GM21528 (cell line): ENCODE results near the gene FCHSD1.
"Not testable (repeated sequence)": the region's sequence is repeated elsewhere in the genome, so short reads cannot be mapped to it uniquely, and the experiment has no call there.

Experiments used
- ATAC-seq: cut with Tn5 transposase; IDR thresholded peaks from one replicate; pipeline ENCODE4 v1.9.1; 2021; ENCODE audit warnings: mild to moderate bottlenecking, moderate library complexity; ENCODE audit not compliant: unreplicated experiment, low FRiP score

The FCHSD1 gene

GRCh38 chr5:141618804-141619554 lies 32.2 kb downstream of the FCHSD1 start, which contains the start of gene DIAPH1:
DIAPH1 (minus strand) TSS chr5:141619000; CDS start chr5:141618914, 86 bp downstream.
- ATAC-seq, result peak; percentile 86

- ATAC-seq, result peak; percentile 31
These were observed 33.0 kb downstream of the FCHSD1 start for GRCh38 chr5:141618030-141618803.

- no peak for ATAC-seq
These were observed 33.6 kb downstream of the FCHSD1 start for GRCh38 chr5:141617682-141618029.

GRCh38 chr5:141617128-141617527 lies 34.1 kb downstream of the FCHSD1 start:
- no peak for ATAC-seq

DNA sequence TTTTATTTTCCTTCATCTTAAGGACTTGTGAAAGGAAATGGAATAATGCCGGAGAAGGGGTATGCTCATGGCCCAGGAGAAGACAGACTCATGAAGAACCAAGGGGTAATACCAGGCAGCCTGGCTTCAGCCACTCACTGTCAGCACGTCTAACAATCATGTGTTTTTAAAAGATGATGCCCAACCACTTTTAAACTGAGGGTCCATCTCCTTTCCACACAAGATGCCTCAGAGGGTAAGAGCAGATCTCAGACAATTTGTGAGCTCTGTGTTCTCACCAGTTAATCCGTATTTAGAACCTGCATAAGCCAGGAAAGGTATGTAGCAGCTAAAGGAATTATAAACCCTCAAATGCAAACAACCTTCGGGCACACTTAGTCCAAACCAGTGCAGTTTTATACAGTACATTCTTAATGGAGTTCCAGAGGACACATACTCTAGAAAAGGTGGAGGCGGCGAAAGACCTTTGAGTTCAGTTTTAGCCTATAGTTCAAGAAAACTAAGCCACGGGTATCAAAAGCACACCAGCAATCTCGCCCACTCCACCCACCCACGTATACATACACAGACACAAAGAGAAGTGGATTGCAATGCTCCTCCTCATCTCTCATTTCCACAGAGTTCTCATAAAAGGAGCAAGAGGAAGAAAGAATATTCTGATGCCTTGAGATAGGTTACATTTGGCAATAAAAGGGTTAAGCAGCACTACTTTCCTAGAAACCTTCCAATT lies 35.1 kb downstream of the FCHSD1 start:
- no peak for ATAC-seq

- no peak for ATAC-seq
These were observed 37.9 kb downstream of the FCHSD1 start for GRCh38 chr5:141613344-141613743.

- no peak for ATAC-seq
These were observed 39.9 kb downstream of the FCHSD1 start for GRCh38 chr5:141611289-141611688.

- ATAC-seq, result not testable (repeated sequence)
These were observed 41.3 kb downstream of the FCHSD1 start for GRCh38 chr5:141609921-141610320.

DNA sequence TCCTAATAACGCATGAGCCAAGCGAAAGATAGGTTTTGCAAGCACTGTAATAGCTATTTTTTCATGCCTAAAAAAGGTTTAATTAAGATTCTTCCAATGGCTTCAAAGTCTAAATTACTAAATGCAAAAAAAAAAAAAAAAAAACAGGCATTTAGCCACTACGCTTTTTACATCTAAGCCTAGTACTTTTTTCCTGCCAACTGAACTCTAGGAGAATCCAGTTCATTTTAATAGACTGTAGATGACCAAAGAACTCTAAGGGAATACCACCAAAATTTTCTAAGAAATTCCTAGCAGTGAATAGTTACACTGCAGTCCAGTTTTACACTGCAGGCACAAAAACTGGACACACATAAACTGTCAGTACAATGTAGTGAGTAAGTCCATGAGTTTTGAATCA lies 42.2 kb downstream of the FCHSD1 start:
- no peak for ATAC-seq

DNA sequence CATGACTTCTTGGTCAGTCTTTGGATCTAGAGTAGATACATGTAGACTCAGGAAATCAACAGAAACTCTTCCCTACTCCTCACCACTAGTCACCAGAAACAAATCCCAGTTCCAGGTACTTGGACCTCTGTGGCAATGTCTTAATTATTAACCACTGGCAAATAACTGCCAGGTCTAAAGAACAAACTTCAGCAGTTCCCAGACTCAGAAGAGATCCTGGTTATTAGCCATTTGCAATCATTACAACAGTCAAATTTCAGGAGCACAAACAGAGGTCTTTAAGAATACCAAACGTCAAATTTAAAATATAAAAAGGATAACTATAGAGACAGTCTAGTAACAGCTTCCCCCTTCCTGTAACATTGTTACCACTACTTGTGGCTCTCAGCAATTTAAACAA lies 42.7 kb downstream of the FCHSD1 start:
- ATAC-seq, result no peak

DNA sequence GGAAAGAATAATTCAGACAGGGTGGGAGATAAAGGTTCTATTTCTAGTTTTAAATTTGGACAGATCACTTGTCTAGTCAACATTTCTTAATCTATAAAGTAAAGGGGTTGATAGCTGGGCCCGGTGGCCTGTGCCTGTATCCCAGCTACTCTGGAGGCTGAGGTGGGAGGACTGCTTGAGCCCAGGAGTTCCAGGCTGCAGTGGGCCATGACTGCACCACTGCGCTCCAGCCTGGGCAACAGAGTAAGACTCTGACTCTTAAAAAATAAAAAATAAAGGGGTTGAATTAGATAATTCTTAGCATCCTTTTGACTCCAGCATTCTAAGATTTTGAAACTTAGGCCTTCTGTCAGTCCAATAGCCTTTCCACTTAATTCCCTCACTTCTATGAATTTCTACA lies 43.2 kb downstream of the FCHSD1 start:
- ATAC-seq, result no peak

GRCh38 chr5:141605523-141606277 lies 45.5 kb downstream of the FCHSD1 start:
- peak; percentile 97 for ATAC-seq

DNA sequence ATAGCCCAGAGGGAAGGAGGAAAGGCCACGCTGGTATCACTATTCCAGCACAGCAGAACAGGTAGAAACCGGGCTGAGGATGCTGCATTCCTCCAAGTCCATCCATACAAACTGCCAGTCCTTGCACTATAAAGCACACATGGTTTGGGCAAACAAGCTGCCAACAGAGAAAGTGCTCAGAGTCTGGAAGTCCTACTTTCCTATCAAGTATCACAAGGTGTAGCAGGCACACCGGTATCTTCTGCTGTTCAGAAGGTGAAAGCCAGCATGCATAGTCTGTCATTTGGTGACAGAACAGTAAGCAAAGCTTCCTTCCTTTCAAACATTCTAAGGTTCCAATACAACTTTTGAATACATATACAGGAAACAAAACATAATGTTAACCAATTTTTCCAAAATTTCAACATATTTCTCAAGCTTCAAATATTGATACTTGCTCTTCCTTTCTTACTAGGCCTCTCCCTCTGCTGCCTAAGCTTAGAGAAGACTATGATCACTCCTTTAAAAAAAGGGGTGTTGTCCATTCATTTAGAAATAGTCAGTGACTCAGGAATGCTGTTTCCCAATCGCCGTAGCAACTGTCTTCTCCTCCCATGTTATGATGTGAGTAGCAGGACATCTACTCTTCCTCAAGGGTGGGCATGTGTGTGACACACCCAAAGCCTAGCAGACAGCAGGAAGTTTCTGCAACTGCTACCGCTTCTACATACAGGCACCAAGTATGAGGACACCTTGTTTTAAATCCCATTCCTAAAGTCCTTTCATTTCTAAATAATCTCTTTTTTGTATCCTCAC lies 47.1 kb downstream of the FCHSD1 start:
- no peak for ATAC-seq

DNA sequence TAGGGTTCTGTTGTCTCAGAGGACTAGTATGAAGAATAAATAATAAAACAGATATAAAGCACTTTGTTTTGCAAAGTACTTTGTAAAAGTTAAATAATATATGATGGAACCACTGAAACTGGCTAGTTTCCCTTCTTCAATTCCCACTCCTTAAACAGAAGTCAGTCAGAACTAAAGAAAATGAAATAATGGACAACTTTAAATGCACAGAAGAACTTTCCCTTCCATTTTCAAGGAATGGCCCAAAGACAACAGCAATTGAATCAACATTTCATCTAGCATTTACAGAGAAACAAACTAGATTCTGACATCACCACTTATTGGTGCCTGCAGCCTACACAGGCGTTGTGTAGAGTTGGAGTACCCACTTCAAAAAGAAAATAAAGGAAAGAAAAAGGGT lies 48.6 kb downstream of the FCHSD1 start:
- no peak for ATAC-seq

DNA sequence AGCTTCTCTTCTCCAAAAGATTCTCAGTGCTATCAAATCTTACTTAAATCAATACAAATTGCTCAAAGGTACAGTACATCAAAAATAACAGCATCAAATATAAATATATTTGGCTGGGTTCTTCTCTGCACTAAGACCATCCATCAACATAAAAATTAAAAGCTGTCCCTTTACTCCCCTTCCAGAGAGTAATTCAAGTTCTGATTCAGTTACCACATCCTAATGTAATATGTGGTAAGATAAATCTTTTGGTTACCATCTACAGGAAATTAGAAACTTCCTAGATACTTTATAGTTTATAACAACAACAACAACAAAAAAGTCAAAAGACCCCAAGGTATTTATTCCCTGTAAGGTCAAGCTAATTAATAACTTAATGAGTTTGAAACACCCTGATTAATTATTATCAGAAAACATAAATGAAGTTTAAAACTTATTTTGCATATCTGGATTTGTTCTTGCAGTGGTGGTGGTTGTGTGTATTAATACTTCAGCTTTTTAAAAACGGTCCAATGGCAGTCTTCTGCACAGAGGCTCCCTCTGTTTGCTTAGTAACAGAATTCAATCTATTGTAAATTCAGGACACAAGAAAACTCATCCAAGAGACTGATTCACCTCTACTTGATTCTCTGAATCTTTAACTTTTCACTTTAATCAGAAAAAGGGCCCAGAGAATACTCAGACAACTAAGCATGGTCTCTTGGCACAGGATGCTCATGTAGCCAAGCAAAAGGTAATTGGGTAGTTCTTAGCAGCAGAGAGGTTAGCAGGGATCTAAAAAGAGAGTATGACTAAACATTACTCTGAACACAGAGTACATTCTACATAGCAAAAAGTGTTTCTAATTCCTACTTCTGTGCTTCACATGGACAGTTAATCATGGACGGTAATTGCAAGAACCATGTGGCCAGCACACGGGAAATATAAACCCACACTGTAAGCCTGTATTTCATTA lies 52.5 kb downstream of the FCHSD1 start:
- ATAC-seq, result no peak

GRCh38 chr5:141597814-141598213 lies 53.4 kb downstream of the FCHSD1 start:
- no peak for ATAC-seq

- no peak for ATAC-seq
These were observed 53.8 kb downstream of the FCHSD1 start for GRCh38 chr5:141597394-141597793.

DNA sequence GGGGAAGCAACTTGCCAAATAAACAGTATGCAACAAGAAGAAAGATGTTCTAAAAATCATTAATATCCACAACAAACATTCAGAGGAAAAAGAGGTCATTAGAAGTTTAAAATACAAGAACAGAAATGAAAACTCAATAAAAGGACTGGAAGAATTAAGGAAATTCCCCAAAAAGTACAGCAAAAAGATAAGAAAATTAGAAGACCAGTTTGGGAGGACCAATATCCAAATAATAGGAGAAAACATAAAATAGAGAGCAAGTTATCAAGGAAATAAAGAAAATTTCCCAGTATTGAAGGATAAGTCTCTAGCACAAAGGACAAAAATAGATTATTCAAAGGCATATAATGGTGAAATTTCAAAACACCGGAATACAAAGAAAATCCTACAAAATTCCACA lies 54.4 kb downstream of the FCHSD1 start:
- ATAC-seq, result no peak

- ATAC-seq, result no peak
These were observed 61.1 kb downstream of the FCHSD1 start for GRCh38 chr5:141590127-141590526.
